HG02885 (cell line): ENCODE results near the gene TMEM52B.

Experiments
- ATAC-seq: cut with Tn5 transposase; IDR thresholded peaks from one replicate; pipeline ENCODE4 v1.9.1; 2021; ENCODE audit warnings: mild to moderate bottlenecking; ENCODE audit not compliant: unreplicated experiment, poor library complexity

TMEM52B gene

DNA sequence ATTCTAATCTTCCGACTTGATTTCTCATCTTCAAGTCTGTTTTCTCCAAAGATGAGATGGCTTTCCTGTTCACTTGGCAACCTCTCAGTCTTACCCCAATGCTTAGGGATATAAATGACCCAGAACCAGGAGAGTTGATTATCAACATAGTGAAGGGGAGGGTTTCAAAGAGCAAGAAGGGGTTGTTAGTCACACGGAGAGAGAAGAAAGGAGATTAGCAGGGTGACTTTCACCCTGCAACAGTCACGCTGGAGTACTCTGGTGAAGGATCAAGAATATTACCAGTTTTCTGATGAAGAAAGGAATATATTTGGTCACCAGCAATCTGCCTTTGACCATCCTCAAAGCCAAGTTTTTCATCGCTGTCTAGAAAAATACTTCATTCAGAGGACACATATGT lies at the start of gene TMEM52B:
TMEM52B (plus strand) TSS at position 212 of the 400 bp plus-strand sequence. CDS start 543 bp downstream, outside the sequence.
- no peak for ATAC-seq

- peak; percentile 94 for ATAC-seq
Measured at GRCh38 chr12:10130042-10130441, 48.8 kb upstream of the TMEM52B start, which contains the start of gene CLEC7A. Gene CLEC7A (minus strand): TSS chr12:10130199. CDS start chr12:10130082, 117 bp downstream.

DNA sequence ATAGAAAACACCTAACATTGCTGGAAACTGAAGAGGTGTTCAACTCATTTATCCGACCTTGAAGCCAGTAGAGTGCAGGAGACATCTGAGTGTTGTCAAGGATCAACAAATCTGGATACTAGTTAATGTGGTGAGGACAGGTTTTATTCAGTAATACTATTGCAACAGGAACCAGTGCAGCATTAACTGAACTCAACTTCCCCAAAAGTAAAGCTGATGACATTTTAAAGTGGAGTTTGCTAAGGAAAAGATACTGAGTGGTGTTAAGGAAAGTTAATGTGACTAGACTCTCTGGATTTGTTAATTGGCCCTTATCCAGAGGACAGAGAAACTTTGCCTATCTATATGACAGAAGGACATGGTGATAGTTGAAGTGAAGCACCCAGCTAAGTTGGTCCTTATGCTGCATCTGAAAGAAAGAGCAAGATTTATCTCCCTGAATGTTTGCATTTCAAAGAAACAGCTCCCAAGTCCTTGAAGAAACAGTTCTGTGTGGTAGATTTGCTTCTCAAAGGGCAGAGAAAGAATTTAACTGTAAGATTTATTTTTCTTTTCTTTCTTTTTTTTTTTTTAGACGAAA lies 47.6 kb upstream of the TMEM52B start:
- no peak for ATAC-seq

- no peak for ATAC-seq
Measured at GRCh38 chr12:10132850-10133370, 45.9 kb upstream of the TMEM52B start.

DNA sequence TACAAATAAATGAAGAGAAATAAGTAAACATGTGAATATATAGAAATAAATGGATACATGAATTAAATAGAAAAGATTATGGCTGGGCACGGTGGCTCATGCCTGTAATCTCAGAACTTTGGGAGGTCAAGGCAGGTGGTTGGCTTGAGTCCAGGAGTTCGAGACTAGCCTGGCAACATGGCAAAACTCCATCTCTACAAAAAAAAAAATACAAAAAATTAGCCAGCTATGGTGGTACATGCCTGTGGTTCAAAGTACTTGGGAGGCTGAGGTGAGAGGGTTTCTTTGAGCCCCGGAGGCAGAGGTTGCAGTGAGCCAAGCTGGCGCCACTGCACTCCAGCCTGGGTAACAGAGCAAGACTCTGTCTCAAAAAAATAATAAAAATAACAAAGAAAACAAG lies 43.7 kb upstream of the TMEM52B start:
- no peak for ATAC-seq

DNA sequence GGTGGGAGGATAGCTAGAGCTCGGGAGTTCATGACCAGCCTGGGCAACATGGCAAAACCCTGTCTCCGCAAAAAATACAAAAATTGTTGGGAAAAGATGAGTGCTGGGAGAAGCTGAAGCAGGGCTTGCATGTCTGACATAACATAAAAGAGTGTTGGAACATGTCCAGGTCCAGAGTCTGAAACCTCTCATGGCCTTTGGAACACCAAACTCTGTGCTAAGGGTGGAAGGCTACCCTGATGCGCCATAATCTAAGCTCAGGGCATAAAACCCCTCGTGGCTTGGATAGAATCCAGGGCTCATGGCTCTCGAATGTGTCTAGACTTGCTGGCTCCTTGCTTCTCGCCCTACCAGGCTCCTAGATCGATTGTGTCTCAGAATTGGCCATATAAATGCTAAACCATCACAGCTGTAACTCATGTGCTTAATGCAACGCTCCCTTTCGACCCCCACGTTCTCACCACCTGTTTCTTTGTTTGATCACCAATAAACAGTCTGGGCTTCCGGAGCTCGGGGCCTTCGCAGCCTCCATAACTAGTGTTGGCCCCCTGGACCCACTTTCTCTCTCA lies 42.1 kb upstream of the TMEM52B start:
- ATAC-seq, result no peak

DNA sequence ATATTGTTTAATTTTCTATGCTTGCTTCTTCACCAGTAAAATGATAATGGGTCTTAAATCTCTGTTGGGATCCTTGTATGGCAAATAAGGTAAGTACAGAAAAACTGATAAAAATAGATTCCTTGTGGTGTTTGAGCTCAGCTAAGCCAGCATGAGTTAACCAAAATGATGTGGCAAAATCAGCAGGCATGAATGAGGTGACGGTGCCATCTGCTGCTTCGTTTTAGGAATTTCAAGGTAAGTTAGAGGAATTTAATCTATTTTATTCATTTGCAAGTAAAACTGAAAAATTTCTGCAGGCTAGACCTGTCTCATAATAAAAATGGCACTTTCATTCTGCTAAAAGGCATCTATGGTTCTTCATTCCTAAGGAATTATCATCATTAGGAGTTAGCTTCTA lies 38.8 kb upstream of the TMEM52B start:
- no peak for ATAC-seq

DNA sequence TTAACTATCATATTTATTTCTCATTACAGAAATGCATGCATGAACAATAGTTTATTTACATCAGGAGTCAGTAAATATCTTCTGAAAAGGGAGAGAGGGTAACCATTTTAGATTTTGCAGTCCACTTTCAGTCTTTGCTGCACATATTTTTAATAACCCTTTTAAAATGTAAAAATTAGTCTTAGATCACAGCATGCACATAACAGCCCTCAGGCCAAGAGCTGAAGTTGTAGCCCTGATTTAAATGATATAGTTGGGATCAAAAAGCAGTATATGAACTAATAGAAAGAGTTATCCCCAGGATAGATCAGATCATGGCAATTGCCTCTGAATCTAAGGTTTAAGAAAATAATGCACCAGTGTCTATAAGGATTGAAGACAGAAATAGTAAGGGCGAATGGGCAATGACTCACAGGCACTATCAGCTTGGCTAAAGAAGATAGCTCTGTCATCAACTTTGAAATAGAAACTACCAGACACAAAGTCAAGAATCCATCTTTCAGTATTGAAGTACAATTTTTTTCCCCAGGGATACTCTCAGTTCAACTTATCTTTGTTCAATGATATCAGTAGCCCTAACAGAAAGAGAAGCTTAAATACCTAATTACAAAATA lies 35.7 kb upstream of the TMEM52B start:
- ATAC-seq, result no peak

DNA sequence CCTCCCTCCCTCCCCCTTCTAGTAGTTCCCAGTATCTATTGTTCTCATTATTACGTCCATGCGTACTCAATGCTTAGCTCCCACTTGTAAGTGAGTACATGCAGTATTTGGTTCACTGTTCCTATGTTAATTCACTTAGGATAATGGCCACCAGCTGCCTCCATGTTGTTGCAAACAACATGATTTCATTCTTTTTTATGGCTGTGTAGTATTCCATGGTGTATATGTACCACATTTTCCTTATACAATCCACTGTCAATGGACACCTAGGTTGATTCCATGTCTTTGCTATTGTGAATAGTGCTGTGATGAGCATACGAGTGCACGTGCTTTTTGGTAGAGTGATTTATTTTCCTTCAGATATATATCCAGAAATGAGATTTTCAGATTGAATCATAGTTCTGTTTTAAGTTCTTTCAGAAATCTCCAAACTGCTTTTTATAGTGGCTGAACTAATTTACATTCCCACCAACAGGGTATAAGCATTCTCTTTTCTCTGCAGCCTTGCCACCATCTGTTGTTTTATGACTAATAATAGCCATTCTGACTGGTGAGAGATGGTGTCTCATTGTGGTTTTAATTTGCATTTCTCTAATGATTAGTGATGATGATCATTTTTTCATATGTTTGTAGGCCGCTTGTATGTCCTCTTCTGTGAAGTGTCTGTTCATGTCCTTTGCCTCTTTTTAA lies 31.0 kb upstream of the TMEM52B start:
- ATAC-seq, result no peak

DNA sequence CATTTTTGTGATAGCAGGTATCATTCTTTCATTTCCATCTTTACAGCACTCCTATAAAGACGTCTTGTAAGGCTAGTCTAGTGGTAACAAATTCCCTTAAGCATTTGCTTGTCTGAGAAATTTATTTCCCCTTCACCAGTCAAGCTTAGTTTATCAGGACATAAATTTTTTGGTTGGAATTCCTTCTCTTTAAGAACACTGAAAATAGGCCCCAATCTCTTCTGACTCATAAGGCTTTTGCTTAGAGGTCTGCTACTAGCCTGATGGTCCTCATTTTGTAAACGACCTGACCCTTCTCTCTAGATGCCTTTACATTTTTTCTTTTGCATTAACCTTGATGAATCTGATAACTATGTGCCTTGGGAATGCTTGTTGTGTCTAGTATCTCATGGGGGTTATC lies 27.2 kb upstream of the TMEM52B start:
- ATAC-seq, result no peak

- peak; percentile 52 for ATAC-seq
Measured at GRCh38 chr12:10153271-10154144, 25.3 kb upstream of the TMEM52B start.

- no peak for ATAC-seq
Measured at GRCh38 chr12:10154145-10154496, 24.7 kb upstream of the TMEM52B start.

GRCh38 chr12:10155966-10156365 lies 22.9 kb upstream of the TMEM52B start:
- no peak for ATAC-seq

- no peak for ATAC-seq
Measured at GRCh38 chr12:10158406-10158805, 20.4 kb upstream of the TMEM52B start.

DNA sequence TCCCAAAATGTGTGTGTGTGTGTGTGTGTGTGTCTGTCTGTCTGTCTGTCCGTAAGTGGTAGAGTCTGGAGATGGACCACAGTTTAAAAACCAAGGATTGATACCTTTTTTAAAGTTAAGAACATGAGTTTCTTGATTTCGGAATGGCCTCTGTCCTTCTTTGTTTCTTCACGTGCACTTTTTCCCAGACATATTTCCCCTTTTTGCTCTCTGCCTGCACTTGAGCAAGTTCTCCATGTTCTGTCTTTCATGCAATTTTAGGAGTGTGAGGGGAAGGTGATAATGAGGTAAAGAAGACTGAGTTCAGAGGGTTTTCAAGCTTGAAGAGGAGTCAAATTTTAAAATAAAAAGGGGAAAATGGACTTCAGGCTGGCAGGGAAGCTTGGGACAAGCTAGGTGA lies 19.6 kb upstream of the TMEM52B start:
- ATAC-seq, result no peak

DNA sequence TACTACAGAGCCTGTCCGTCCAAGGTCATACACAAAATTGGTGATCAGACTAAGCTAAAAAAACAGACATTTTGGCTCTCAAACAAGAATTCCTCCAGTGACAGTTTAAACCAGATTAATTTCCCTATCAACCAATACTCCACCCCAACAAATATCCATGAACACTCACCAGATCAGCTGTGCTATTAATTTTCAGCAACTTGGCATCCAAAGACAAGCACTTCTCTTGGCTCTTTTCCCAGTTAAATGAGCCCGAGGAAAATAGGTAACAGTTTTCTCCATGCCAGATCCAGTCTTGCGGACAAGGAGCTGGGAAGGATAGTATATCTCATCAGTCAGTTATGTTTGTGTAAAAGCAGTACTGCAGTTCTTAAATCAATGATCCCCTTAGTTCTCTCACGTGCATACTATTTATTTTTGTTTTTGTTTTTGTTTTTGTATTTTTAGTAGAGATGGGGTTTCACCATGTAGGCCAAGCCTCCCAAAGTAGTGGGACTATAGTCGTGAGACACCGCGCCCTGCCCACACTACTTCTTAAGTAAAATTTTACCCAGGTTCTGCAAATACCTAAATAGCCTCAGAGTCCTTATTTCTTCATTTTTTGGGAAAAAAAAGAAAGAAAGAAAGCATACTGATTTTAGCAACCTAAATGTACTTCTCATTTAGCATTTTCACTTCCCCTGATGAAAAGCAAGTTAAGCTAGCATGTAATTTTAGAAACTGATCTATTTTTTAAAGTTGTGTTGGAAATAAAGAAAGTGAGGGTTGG lies 18.0 kb upstream of the TMEM52B start:
- ATAC-seq, result no peak

DNA sequence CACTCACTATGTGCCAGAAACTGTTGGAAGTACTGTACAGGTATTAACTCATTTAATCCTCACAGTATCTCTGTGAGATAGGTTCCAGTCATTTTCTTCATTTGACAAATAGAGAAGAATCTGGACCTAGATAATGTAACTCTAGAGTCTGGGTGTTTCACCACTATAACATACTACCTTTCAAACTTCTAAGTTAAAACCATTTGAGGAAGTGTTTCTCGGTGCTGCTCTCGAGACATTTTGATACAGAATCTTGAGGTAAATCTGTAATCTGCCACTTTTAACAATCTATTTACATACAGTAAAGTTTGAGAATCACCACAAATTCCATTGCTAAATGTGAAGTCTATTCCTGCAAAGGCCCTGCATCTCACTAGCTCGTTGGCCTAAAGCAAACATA lies 15.7 kb upstream of the TMEM52B start:
- ATAC-seq, result no peak

- no peak for ATAC-seq
Measured at GRCh38 chr12:10165421-10165820, 13.4 kb upstream of the TMEM52B start.

DNA sequence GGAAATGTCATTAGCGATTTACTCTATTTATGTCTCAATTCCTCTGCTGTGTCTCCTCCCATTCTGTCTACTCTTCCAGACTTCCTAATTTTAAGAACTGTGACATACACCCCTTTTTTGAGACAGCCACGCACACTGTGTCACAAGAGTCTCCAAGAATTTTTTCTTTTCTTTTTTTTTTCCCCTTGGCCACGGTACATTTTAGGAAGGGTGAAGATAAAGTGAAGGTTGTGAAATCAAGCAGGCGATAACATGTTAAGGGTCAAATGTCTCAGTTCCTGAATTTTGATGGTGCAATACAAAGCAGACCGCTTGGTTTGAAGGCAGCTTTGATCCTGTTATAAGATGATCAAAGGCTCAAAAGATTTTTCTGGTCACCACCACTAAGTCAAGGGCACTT lies 11.2 kb upstream of the TMEM52B start:
- ATAC-seq, result no peak

DNA sequence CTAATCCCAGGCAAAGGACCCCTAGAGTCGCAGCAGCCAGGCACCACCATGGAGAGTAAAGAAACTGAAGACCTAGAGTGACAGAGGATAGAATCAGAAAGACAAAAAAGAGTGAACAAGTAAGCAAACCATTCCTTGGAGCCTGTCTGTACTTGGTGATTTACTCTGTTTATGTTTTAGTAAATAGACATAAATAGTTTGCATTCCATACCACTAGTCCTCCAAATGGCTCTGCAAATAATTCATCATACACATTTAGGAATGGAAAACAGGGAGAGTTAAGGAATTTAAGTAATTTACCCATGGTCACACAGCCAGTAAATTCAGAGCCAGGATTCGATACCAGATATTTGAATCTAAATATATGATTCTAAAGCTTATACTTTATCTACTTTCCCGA lies 9.7 kb upstream of the TMEM52B start:
- ATAC-seq, result no peak
